Hepatocyte (in vitro differentiated cells): ENCODE results near the gene KIRREL3.

Experiments
- EZH2 ChIP-seq: fragments of 200-600 bp; sonication (generic); IDR thresholded peaks from 2 replicates; pipeline ENCODE4 v1.6.1; 2016; ENCODE audit warnings: antibody characterized with exemption, mild to moderate bottlenecking, borderline replicate concordance
- EZH2phosphoT487 ChIP-seq: fragments of 200-600 bp; sonication (generic); IDR thresholded peaks from one replicate; pipeline ENCODE4 v1.6.1; 2018; ENCODE audit warnings: antibody characterized with exemption, mild to moderate bottlenecking, low read depth, moderate library complexity; ENCODE audit not compliant: unreplicated experiment, severe bottlenecking
- TF ChIP-seq, protein P1 (sequence below): fragments of 200-600 bp; sonication (generic); IDR thresholded peaks from 2 replicates; pipeline ENCODE4 v1.5.1; 2016; ENCODE audit warnings: antibody characterized with exemption, mild to moderate bottlenecking; ENCODE audit not compliant: poor library complexity

DNA sequence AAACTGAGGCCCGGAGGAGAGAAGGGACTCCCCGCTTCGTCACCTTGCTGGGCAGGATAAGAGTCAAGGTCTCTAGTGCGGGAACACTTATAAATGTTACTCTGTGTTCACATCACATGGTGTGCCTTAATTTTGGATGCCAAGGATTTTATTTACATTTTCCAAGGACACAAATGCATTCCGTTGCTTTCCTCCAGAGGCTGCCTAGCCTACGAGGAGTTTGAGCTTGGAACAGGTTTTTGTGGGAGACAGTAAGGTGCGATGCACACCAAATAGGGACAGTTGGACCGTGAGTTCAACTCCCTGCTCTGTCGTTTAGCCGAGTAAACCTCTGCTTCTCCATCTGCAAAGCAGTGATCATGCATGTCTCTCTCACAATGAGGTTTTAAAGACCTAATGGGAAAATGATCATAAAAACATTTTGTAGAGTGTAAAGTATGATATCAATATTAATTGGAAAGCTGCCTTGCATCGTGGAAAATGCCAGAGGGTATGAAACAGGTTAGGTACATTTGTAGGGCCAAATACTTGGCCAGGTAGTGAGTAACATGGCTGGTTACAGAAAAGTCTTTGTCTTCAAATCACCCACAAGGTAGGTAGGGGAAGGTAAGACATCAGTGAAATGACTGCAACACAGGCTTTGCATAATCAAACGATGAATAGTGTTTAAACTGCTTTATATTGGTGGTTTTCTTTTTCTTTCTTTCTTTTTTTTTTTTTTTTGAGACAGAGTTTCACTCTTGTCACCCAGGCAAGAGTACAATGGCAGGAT, 583.3 kb downstream of the KIRREL3 start:
- TF ChIP-seq, protein P1, sequence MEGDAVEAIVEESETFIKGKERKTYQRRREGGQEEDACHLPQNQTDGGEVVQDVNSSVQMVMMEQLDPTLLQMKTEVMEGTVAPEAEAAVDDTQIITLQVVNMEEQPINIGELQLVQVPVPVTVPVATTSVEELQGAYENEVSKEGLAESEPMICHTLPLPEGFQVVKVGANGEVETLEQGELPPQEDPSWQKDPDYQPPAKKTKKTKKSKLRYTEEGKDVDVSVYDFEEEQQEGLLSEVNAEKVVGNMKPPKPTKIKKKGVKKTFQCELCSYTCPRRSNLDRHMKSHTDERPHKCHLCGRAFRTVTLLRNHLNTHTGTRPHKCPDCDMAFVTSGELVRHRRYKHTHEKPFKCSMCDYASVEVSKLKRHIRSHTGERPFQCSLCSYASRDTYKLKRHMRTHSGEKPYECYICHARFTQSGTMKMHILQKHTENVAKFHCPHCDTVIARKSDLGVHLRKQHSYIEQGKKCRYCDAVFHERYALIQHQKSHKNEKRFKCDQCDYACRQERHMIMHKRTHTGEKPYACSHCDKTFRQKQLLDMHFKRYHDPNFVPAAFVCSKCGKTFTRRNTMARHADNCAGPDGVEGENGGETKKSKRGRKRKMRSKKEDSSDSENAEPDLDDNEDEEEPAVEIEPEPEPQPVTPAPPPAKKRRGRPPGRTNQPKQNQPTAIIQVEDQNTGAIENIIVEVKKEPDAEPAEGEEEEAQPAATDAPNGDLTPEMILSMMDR: no peak
- no peak for TF ChIP-seq EZH2
- no peak for TF ChIP-seq EZH2phosphoT487
